OCI-LY3 (cell line): Measurements from ENCODE around the gene PTPRJ.

ENCODE experiments used
- H2AFZ ChIP-seq: fragments of 200-600, 300-600 bp; shearing (Covaris generic); 2 replicates; pipeline ENCODE4 v1.6.0; 2014; ENCODE audit warnings: antibody characterized with exemption, low read depth, low read length
- H3K27ac ChIP-seq: fragments of 200-600, 300-600 bp; sonication (generic); 2 replicates; pipeline ENCODE4 v1.5.1; 2014; ENCODE audit warnings: mild to moderate bottlenecking, low read length, moderate library complexity, mixed read lengths
- H3K27me3 ChIP-seq: fragments of 200-600, 300-600 bp; sonication (generic); 2 replicates; pipeline ENCODE4 v1.6.1; 2014; ENCODE audit warnings: low read depth, low read length, mixed read lengths
- H3K36me3 ChIP-seq: fragments of 200-600, 300-600 bp; sonication (generic); replicated peaks from 2 replicates; pipeline ENCODE3; 2014; ENCODE audit warnings: low read depth, low read length, mixed read lengths
- H3K4me1 ChIP-seq: fragments of 300-600, 200-600 bp; sonication (generic); 2 replicates; pipeline ENCODE4 v1.6.1; 2014; ENCODE audit warnings: low read length, mixed read lengths
- H3K4me2 ChIP-seq: fragments of 200-600, 300-600 bp; sonication (generic); 2 replicates; pipeline ENCODE4 v1.6.1; 2014; ENCODE audit warnings: low read length, mixed read lengths
- H3K4me3 ChIP-seq: fragments of 300-600, 200-600 bp; sonication (generic); 2 replicates; pipeline ENCODE4 v1.5.1; 2014; ENCODE audit warnings: antibody characterized with exemption, mild to moderate bottlenecking, low read length, moderate library complexity
- H3K79me2 ChIP-seq: fragments of 300-600, 200-600 bp; shearing (Covaris generic); 2 replicates; pipeline ENCODE4 v1.6.1; 2014; ENCODE audit warnings: mild to moderate bottlenecking, low read length, mixed read lengths
- H3K9ac ChIP-seq: fragments of 300-600, 200-600 bp; shearing (Covaris generic); 2 replicates; pipeline ENCODE4 v1.6.0; 2014; ENCODE audit warnings: mild to moderate bottlenecking, low read length, moderate library complexity
- H3K9me3 ChIP-seq: fragments of 200-600, 300-600 bp; shearing (Covaris generic); 2 replicates; pipeline ENCODE4 v1.6.1; 2014; ENCODE audit warnings: low read length, mixed read lengths; ENCODE audit not compliant: insufficient read depth
- H4K20me1 ChIP-seq: fragments of 200-600, 300-600 bp; sonication (generic); 2 replicates; pipeline ENCODE4 v1.6.1; 2016; ENCODE audit warnings: low read length, mixed read lengths; ENCODE audit not compliant: insufficient read depth
- EZH2phosphoT487 ChIP-seq: fragments of 200-600 bp; shearing (Covaris generic); IDR thresholded peaks from 2 replicates; pipeline ENCODE4 v1.6.1; 2018; ENCODE audit warnings: antibody characterized with exemption, mixed run types, low read depth
- TF ChIP-seq, protein P1 (sequence below): fragments of 200-600, 300-600 bp; sonication (generic); IDR thresholded peaks from 2 replicates; pipeline ENCODE4 v1.5.1; 2014; ENCODE audit warnings: antibody characterized with exemption, low read length, low read depth

The PTPRJ gene

DNA sequence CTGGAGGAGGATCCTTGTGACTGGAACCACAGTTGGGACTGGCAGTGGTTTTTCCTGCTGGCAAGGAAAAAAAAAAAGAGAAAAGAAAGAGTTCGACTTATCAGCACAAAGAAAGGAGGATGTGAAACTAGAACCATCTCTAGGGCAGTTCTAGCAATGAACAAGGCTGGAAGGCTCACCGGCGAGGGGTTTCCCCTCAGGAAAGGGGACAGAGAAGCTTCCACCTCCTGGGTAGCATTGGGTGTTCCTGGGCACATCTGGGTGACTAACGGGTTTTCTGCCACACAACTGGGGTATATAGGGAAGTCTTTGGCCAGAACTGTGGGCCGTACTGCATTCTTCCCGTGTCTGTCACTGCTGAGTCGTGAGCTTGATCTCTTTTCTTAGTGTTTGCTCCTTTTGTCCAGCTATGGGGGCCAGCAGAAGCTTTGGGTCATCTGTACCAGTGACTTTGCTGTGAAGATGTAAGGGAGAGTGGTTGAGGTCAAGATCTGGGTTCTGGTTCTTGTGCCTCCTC, 126.9 kb downstream of the PTPRJ start:
- Histone ChIP-seq H2AFZ (no peak overlapping the region), H3K4me1 (peaks cover 85% of the 10 kb centered on the region), H3K9me3 (peaks cover 6% of the 10 kb centered on the region), H3K79me2 (peaks cover 79% of the 10 kb centered on the region), H3K27ac (peak overlapping the region; percentile 85), H3K36me3 (peaks cover 17% of the 10 kb centered on the region), H3K4me2 (peak overlapping the region; percentile 89), H3K9ac (peak overlapping the region; percentile 73), H3K27me3 (no peaks in the 10 kb centered on the region), H3K4me3 (peak overlapping the region; percentile 64), H4K20me1 (peaks cover 46% of the 10 kb centered on the region)
- TF ChIP-seq, protein P1, sequence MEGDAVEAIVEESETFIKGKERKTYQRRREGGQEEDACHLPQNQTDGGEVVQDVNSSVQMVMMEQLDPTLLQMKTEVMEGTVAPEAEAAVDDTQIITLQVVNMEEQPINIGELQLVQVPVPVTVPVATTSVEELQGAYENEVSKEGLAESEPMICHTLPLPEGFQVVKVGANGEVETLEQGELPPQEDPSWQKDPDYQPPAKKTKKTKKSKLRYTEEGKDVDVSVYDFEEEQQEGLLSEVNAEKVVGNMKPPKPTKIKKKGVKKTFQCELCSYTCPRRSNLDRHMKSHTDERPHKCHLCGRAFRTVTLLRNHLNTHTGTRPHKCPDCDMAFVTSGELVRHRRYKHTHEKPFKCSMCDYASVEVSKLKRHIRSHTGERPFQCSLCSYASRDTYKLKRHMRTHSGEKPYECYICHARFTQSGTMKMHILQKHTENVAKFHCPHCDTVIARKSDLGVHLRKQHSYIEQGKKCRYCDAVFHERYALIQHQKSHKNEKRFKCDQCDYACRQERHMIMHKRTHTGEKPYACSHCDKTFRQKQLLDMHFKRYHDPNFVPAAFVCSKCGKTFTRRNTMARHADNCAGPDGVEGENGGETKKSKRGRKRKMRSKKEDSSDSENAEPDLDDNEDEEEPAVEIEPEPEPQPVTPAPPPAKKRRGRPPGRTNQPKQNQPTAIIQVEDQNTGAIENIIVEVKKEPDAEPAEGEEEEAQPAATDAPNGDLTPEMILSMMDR, result no peak
- TF ChIP-seq EZH2phosphoT487, result no peak

DNA sequence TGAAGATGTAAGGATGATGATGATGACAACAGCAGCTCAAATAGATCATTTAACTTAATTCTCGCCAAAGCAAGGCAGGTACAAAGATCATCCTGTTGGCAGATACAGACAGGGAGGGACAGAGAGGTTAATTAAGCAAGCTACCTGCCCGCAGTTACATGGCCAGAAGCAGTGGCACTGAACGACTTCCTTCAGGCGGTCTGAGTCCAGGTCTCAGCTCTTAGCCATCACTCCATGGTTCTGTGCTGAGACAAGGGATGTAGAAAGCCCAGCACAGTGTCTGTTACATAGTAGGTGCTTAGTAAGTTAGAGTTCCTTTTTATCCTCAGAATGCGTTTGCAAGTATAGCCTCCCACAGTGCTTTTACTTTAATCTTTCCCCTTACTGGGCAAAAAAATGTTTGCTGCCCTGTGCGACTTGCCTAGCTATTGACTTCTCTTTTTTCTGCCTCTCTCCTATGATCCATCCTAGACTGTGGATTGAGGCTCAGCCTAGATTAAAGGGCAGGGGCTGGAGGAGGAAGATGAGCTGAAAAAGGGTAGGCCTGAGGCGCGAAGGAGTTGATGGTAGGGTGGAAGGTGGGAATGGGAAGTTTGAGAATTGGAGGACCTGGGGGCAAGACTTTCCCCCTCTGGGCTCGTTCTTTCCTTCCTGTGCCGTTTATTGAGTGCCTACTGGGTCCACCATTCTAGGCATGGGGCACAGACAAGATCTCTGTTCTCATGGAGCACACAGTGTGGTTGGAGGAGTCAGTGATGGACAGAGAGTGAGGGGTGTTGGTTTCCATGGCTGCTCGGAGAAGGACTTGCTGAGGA, 128.1 kb downstream of the PTPRJ start:
- Histone ChIP-seq H3K4me3 (peak overlapping the region; percentile 64), H3K36me3 (peaks cover 28% of the 10 kb centered on the region), H4K20me1 (peaks cover 36% of the 10 kb centered on the region), H3K79me2 (peaks cover 68% of the 10 kb centered on the region), H3K4me2 (peak overlapping the region; percentile 89), H3K9ac (peak overlapping the region; percentile 73), H3K4me1 (peaks cover 73% of the 10 kb centered on the region), H3K27me3 (no peaks in the 10 kb centered on the region), H3K27ac (peak overlapping the region; percentile 85), H3K9me3 (peaks cover 10% of the 10 kb centered on the region), H2AFZ (no peak overlapping the region)
- TF ChIP-seq, protein P1, result no peak
- no peak for TF ChIP-seq EZH2phosphoT487

DNA sequence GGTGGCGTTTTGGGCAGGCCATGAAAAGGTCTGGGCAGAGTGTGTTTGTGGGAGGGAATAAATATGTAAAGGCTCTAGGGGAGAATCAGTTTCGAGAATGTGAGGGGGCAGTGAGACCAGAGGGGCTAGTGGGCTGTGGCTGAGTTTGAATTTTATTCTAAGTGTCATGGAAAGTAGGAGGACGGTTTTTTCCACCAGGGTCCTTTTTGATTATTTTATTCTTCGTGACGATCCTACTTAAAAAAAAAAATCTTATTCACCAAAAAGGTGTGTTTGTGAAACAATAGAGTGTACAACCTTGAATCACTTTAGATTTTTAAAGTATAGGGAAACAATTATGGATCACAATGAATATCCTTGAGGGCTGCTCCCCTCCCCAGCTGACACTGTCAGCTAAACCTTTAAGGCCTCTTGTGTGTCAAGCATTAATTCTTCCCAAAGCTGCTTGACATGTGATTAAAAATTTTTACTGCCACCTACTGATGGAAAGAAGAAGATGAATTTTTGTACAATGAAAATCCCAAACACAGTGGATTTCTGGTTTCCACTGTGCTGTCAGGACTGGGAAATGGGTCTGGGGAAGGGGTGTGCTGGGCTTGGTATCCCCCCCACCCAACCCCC, 128.8 kb downstream of the PTPRJ start:
- peak overlapping the region; percentile 64 for H3K4me3 ChIP-seq
- H3K27ac ChIP-seq, result peak overlapping the region; percentile 85
- H3K4me1 ChIP-seq, result peaks cover 66% of the 10 kb centered on the region
- H4K20me1 ChIP-seq, result peaks cover 29% of the 10 kb centered on the region
- TF ChIP-seq, protein P1, result peak; percentile 59
- no peak for TF ChIP-seq EZH2phosphoT487
- peaks cover 11% of the 10 kb centered on the region for H3K9me3 ChIP-seq
- peaks cover 61% of the 10 kb centered on the region for H3K79me2 ChIP-seq
- peak overlapping the region; percentile 73 for H3K9ac ChIP-seq
- peak overlapping the region; percentile 89 for H3K4me2 ChIP-seq
- H3K27me3 ChIP-seq, result no peaks in the 10 kb centered on the region
- no peak overlapping the region for H2AFZ ChIP-seq
- peaks cover 34% of the 10 kb centered on the region for H3K36me3 ChIP-seq

DNA sequence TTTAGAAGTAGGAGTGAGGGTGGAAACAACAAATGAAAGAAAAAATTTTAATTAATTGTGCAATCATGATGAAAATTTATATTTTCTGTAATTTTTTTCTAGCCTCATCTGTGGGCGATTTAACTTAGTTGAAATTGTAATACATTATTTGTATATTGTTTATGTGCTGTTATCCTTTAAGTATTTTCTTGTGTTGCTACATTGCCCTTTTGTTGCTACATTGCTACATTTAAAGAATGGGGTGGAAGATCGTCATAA, 130.1 kb downstream of the PTPRJ start:
- Histone ChIP-seq H2AFZ (no peak overlapping the region), H4K20me1 (peaks cover 16% of the 10 kb centered on the region), H3K4me1 (peaks cover 53% of the 10 kb centered on the region), H3K9ac (0 out of 2 replicates have a peak overlapping the region, but pooled peaks have one; percentile 49), H3K4me2 (peak overlapping the region; percentile 89), H3K4me3 (peak overlapping the region; percentile 44), H3K27ac (peak overlapping the region; percentile 60), H3K36me3 (peaks cover 46% of the 10 kb centered on the region), H3K27me3 (no peaks in the 10 kb centered on the region), H3K9me3 (peaks cover 23% of the 10 kb centered on the region), H3K79me2 (peaks cover 48% of the 10 kb centered on the region)
- TF ChIP-seq, protein P1, result no peak
